ENCODE data around the gene SLC45A2. TPM values are rescaled to one million over a fixed set of nuclear protein-coding genes. Genes with fewer than 3 reads are reported as not detected.

SLC45A2 gene
- total and polyA plus RNA-seq, 9 of the 15 experiments (the other 6 are each of a cell fraction or from before 2014, with no cell fraction given) = 0.03 to 0.29 (median 0.14) TPM; not detected in 4

DNA sequence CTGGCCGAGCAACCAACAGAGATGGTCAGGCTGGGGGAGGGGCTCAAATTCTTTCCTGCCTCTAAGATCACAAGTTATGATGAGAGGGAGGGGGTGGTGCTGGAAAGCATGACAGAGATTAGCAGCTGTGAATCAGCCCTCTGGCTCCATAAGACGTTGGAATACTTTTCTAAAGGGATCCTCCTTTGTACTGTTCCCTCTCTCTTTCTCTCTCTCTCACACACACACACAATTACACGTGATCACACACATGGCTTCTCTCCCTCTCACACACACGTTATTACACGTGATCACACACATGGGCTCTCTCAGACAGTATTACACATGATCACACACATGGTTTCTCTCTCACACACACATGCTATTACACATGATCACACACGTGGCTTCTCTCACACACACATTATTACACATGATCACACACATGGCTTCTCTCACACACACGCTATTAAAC is at the start of gene SLC45A2 (continued):
- TF ChIP-seq, protein P1, sequence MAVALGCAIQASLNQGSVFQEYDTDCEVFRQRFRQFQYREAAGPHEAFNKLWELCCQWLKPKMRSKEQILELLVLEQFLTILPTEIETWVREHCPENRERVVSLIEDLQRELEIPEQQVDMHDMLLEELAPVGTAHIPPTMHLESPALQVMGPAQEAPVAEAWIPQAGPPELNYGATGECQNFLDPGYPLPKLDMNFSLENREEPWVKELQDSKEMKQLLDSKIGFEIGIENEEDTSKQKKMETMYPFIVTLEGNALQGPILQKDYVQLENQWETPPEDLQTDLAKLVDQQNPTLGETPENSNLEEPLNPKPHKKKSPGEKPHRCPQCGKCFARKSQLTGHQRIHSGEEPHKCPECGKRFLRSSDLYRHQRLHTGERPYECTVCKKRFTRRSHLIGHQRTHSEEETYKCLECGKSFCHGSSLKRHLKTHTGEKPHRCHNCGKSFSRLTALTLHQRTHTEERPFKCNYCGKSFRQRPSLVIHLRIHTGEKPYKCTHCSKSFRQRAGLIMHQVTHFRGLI (CRISPR knock-in tag; IDR thresholded peaks at IDR 0.05) = no peak
- TF ChIP-seq SAFB (IDR thresholded peaks at IDR 0.05; ENCODE audit: borderline replicate concordance, low read depth, low read length) (no peak), TOE1 (IDR thresholded peaks at IDR 0.05; ENCODE audit: borderline replicate concordance) (peak; percentile 54; the same call in 1 of the 2 replicates), TOE1 (CRISPR knock-in tag; IDR thresholded peaks at IDR 0.05; ENCODE audit: borderline replicate concordance, low read depth) (no peak), ZNF75A (CRISPR knock-in tag; IDR thresholded peaks at IDR 0.05) (no peak), DDX20 (tag; IDR thresholded peaks at IDR 0.05; ENCODE audit: low read depth) (no peak), CBFA2T3 (IDR thresholded peaks at IDR 0.05) (peak; percentile 28; the same call in 1 of the 2 replicates), ASH1L (IDR thresholded peaks at IDR 0.05; ENCODE audit: borderline replicate concordance, low read depth, partially characterized antibody) (no peak), TAL1 (IDR thresholded peaks at IDR 0.05) (peak; percentile 27; the same call in 1 of the 2 replicates), ZNF551 (CRISPR knock-in tag; IDR thresholded peaks at IDR 0.05) (no peak), ZNF146 (CRISPR knock-in tag; IDR thresholded peaks at IDR 0.05; ENCODE audit: unreplicated experiment) (no peak), ARNT (IDR thresholded peaks at IDR 0.05) (no peak), MYBL2 (IDR thresholded peaks at IDR 0.05; ENCODE audit: low read depth) (no peak), MYBL2 (CRISPR knock-in tag; IDR thresholded peaks at IDR 0.05; ENCODE audit: borderline replicate concordance) (no peak), PHTF2 (CRISPR knock-in tag; IDR thresholded peaks at IDR 0.05) (no peak), MYC (IDR thresholded peaks at IDR 0.05; ENCODE audit: low read depth, low read length) (no peak), MYC (CRISPR knock-in tag; IDR thresholded peaks at IDR 0.05; ENCODE audit: borderline replicate concordance, low read depth) (no peak), KAT7 (CRISPR knock-in tag; IDR thresholded peaks at IDR 0.05; ENCODE audit: borderline replicate concordance) (no peak), ARID1B (IDR thresholded peaks at IDR 0.05) (peak; percentile 31; the same call in 1 of the 2 replicates), SMAD2 (IDR thresholded peaks at IDR 0.05; ENCODE audit: low read depth, low read length) (no peak), PHF21A (IDR thresholded peaks at IDR 0.05; ENCODE audit: borderline replicate concordance, low read depth) (no peak)
- TF ChIP-seq, protein P2, sequence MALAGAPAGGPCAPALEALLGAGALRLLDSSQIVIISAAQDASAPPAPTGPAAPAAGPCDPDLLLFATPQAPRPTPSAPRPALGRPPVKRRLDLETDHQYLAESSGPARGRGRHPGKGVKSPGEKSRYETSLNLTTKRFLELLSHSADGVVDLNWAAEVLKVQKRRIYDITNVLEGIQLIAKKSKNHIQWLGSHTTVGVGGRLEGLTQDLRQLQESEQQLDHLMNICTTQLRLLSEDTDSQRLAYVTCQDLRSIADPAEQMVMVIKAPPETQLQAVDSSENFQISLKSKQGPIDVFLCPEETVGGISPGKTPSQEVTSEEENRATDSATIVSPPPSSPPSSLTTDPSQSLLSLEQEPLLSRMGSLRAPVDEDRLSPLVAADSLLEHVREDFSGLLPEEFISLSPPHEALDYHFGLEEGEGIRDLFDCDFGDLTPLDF (CRISPR knock-in tag; IDR thresholded peaks at IDR 0.05) = no peak
- TF ChIP-seq, protein P3, sequence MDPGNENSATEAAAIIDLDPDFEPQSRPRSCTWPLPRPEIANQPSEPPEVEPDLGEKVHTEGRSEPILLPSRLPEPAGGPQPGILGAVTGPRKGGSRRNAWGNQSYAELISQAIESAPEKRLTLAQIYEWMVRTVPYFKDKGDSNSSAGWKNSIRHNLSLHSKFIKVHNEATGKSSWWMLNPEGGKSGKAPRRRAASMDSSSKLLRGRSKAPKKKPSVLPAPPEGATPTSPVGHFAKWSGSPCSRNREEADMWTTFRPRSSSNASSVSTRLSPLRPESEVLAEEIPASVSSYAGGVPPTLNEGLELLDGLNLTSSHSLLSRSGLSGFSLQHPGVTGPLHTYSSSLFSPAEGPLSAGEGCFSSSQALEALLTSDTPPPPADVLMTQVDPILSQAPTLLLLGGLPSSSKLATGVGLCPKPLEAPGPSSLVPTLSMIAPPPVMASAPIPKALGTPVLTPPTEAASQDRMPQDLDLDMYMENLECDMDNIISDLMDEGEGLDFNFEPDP (CRISPR knock-in tag; IDR thresholded peaks at IDR 0.05) = no peak
- TF ChIP-seq, protein P4, sequence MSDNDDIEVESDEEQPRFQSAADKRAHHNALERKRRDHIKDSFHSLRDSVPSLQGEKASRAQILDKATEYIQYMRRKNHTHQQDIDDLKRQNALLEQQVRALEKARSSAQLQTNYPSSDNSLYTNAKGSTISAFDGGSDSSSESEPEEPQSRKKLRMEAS (CRISPR knock-in tag; IDR thresholded peaks at IDR 0.05) = peak; percentile 62

Measured in K562 (cell line).